PC-3 (cell line): ENCODE measurements around the gene RTF2.

Experiments
- CTCF ChIP-seq: fragments of 300-600 bp; sonication (generic); conservative IDR thresholded peaks from 2 replicates; pipeline ENCODE4 v1.5.1; 2017; ENCODE audit warnings: antibody characterized with exemption, low read depth, mild to moderate bottlenecking, low read length
- EZH2 ChIP-seq: fragments of 300-600 bp; sonication (generic); IDR thresholded peaks from one replicate; pipeline ENCODE4 v1.6.1; 2017; ENCODE audit warnings: antibody characterized with exemption, mild to moderate bottlenecking, low read length; ENCODE audit not compliant: unreplicated experiment
- EZH2phosphoT487 ChIP-seq: fragments of 300-600 bp; sonication (generic); IDR thresholded peaks from 2 replicates; pipeline ENCODE4 v1.6.1; 2018; ENCODE audit warnings: mild to moderate bottlenecking, antibody characterized with exemption, low read length, borderline replicate concordance

- TF ChIP-seq CTCF, result no peak
- no peak for TF ChIP-seq EZH2
- no peak for TF ChIP-seq EZH2phosphoT487
Observed at GRCh38 chr20:56520180-56520579, 51.8 kb downstream of the RTF2 start.
